ENCODE data around the gene RBM33. TPM values are rescaled to one million over a fixed set of nuclear protein-coding genes. Genes with fewer than 3 reads are reported as not detected.

Gene RBM33
- total RNA-seq, 2 experiments from 2014 or later, result 73.7 to 84.8 TPM

DNA sequence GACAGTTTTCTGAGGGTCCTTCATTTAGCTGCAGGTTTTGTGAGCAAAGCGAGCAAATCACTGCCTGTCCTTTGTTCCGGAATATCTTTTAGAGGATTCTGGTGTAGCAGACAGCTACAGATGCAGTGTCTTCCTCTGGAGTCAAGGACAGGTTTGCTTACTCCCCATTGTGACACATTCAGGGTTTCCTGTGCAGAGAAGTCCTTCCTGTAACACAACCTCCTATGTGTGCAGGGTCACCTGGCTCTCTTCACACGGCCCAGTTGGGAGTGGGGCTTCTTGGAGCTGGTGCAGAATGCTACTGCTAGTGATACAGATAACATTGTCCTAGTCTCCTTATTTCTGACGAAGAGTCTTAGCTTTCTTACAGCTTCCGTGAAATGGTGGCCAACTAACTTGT lies 47.9 kb downstream of the RBM33 start:
- Mint-ChIP-seq H3K4me1 (ENCODE audit: low read depth) (peaks cover 81% of the 10 kb centered on the region), H3K27ac (no peak overlapping the region), H3K27me3 (no peaks in the 10 kb centered on the region), H3K9me3 (no peaks in the 10 kb centered on the region), H3K36me3 (ENCODE audit: low read depth) (peaks cover 37% of the 10 kb centered on the region), H3K4me3 (no peak overlapping the region)
- no peak for DNase-seq
- CTCF ChIA-PET, result interaction anchor here (0.9 to 1.8 kb wide), 5 partner anchors 12 to 94 kb away, joined by 3 to 6 read pairs (median 3); no protein-coding TSS in a partner anchor
- no peak for ATAC-seq
- POLR2A ChIA-PET, result no interaction called here
- TF ChIP-seq, protein P1, sequence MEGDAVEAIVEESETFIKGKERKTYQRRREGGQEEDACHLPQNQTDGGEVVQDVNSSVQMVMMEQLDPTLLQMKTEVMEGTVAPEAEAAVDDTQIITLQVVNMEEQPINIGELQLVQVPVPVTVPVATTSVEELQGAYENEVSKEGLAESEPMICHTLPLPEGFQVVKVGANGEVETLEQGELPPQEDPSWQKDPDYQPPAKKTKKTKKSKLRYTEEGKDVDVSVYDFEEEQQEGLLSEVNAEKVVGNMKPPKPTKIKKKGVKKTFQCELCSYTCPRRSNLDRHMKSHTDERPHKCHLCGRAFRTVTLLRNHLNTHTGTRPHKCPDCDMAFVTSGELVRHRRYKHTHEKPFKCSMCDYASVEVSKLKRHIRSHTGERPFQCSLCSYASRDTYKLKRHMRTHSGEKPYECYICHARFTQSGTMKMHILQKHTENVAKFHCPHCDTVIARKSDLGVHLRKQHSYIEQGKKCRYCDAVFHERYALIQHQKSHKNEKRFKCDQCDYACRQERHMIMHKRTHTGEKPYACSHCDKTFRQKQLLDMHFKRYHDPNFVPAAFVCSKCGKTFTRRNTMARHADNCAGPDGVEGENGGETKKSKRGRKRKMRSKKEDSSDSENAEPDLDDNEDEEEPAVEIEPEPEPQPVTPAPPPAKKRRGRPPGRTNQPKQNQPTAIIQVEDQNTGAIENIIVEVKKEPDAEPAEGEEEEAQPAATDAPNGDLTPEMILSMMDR (IDR thresholded peaks at IDR 0.05), result no peak
- intact Hi-C loops (cut with micrococcal nuclease), result no loop called here

DNA sequence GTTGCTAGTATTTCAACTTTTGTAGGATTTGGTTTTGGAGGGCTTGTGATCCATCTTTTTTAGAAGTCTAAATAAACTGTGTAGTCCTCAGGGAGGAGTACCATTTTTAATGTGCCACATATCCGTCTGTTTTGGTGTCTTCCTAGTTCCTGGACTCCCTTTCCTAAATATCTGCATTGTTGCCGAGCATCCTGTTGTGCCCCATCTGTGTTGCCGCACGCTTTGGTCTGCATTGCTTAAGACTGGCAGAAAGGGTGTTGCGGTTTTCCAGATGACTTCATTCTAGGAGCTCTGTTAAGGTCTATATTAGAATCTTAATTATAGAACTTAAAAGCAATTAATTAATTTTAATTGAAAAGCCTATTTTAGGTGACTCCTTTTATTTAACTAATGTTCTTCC lies 49.4 kb downstream of the RBM33 start:
- ATAC-seq, result no peak
- H3K27me3 Mint-ChIP-seq, result no peaks in the 10 kb centered on the region
- TF ChIP-seq, protein P1 (IDR thresholded peaks at IDR 0.05), result no peak

DNA sequence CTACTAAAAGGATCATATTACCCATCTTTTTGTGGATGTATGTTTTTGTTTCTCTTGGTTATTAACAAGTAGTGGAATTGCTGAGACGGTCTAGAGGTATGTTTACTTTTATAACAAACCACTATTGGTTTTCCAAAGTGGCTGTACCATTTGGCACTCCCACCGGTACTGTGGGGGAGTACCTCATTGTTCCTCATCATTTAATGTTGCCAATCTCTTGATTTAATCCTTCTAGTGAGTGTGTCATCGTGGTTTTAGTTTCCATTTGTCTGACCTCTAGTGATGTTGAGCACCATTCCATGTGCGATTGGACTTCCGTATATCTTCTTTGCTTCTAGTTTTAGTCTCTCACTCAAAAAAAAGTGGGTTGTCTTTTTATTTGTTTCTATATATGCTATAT lies 50.4 kb downstream of the RBM33 start:
- Mint-ChIP-seq H3K4me1 (ENCODE audit: low read depth) (peaks cover 80% of the 10 kb centered on the region), H3K27ac (no peak overlapping the region), H3K27me3 (no peaks in the 10 kb centered on the region), H3K4me3 (no peak overlapping the region), H3K36me3 (ENCODE audit: low read depth) (peaks cover 23% of the 10 kb centered on the region), H3K9me3 (no peaks in the 10 kb centered on the region)
- CTCF ChIA-PET, result interaction anchor here (1.5 kb wide), 1 partner anchor 96 kb away, joined by 7 read pairs; no protein-coding TSS in a partner anchor
- POLR2A ChIA-PET, result interaction anchor here (1.0 kb wide), 1 partner anchor 51 kb away, joined by 3 read pairs; no protein-coding TSS in a partner anchor
- intact Hi-C loops (cut with micrococcal nuclease), result loop anchor here (5.0 kb wide), 1 partner anchor 37 kb away; no protein-coding TSS in a partner anchor
- ATAC-seq (peak; percentile 49), DNase-seq (no peak)
- TF ChIP-seq, protein P1 (IDR thresholded peaks at IDR 0.05), result no peak

More for the DNA sequence above, 49.4 kb downstream of the RBM33 start:
- Mint-ChIP-seq H3K27ac (no peak overlapping the region), H3K9me3 (no peaks in the 10 kb centered on the region), H3K4me1 (ENCODE audit: low read depth) (peaks cover 79% of the 10 kb centered on the region), H3K4me3 (no peak overlapping the region), H3K36me3 (ENCODE audit: low read depth) (peaks cover 28% of the 10 kb centered on the region)
- DNase-seq, result no peak
- POLR2A ChIA-PET, result no interaction called here
- intact Hi-C loops (cut with micrococcal nuclease), result no loop called here
- CTCF ChIA-PET, result interaction anchor here (1.5 kb wide), 1 partner anchor 95 kb away, joined by 7 read pairs; no protein-coding TSS in a partner anchor

DNA sequence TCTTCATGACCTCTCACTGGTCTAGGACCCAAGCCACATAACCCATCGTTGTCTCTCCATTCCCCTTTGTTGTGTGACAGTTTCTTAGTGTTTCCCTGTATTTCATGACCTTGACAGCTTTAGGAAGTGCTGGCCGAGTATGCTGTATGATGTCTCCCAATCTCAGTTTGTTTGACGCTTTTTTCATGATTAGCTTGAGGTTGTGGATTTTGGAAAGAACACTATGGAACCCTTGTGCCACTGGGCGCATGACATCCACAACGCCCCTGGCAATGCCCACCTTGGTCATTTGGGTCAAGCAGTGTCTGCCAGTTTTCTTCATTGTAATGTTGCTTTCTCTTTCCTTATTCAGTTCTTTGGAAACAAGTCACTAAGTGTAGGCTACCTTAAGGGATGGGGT lies 52.3 kb downstream of the RBM33 start:
- ATAC-seq (no peak), DNase-seq (no peak)
- H3K4me1 Mint-ChIP-seq (ENCODE audit: low read depth), result peaks cover 64% of the 10 kb centered on the region
- CTCF ChIA-PET, result interaction anchor here (0.8 to 1.5 kb wide), 2 partner anchors 71 to 98 kb away, joined by 3 to 5 read pairs; no protein-coding TSS in a partner anchor
- H3K27me3 Mint-ChIP-seq, result no peaks in the 10 kb centered on the region
- no peak overlapping the region for H3K4me3 Mint-ChIP-seq
- peaks cover 16% of the 10 kb centered on the region for H3K36me3 Mint-ChIP-seq (ENCODE audit: low read depth)
- TF ChIP-seq, protein P1 (IDR thresholded peaks at IDR 0.05), result no peak
- H3K27ac Mint-ChIP-seq, result peak overlapping the region; percentile 5
- intact Hi-C loops (cut with micrococcal nuclease), result loop anchor here (5.0 kb wide), 1 partner anchor 36 kb away; no protein-coding TSS in a partner anchor
- POLR2A ChIA-PET, result no interaction called here
- H3K9me3 Mint-ChIP-seq, result no peaks in the 10 kb centered on the region

DNA sequence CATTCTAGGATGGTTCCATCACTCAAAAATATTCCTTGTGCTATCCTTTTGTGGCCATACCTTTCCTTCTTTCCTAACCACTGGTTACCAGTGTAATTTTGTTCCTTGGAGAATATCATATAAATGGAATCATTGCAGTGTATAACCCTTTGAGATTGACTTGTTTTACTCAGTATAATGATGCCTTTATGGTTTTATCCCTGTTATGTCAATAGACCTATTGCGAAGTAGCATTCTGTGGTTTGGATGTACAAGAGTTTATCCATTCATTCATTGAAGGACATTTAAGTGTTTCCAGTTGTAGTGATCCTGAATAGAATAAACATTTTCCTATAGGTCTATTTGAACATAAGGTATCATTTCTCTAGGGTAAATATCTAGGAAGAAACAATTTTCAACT lies 54.2 kb downstream of the RBM33 start:
- DNase-seq (no peak), ATAC-seq (no peak)
- H3K4me3 Mint-ChIP-seq, result no peak overlapping the region
- no peaks in the 10 kb centered on the region for H3K27me3 Mint-ChIP-seq
- intact Hi-C loops (cut with micrococcal nuclease), result loop anchor here (5.0 kb wide), 1 partner anchor 34 kb away; no protein-coding TSS in a partner anchor
- CTCF ChIA-PET, result interaction anchor here (2.0 kb wide), 1 partner anchor 100 kb away, joined by 4 read pairs; no protein-coding TSS in a partner anchor
- peaks cover 33% of the 10 kb centered on the region for H3K36me3 Mint-ChIP-seq (ENCODE audit: low read depth)
- no peak overlapping the region for H3K27ac Mint-ChIP-seq
- TF ChIP-seq, protein P1 (IDR thresholded peaks at IDR 0.05), result no peak
- POLR2A ChIA-PET, result interaction anchor here (1.7 kb wide), 1 partner anchor 8 kb away, joined by 5 read pairs; no protein-coding TSS in a partner anchor
- no peaks in the 10 kb centered on the region for H3K9me3 Mint-ChIP-seq
- peaks cover 58% of the 10 kb centered on the region for H3K4me1 Mint-ChIP-seq (ENCODE audit: low read depth)
